ENCODE data around the gene PTPN2.

GRCh38 chr18:12863687-12864216, 20.3 kb downstream of the PTPN2 start:
- TF ChIP-seq SUZ12 (IDR thresholded peaks at IDR 0.05; ENCODE audit: extremely low read depth, insufficient read depth, insufficient read length), result no peak
- TF ChIP-seq ZNF274 (IDR thresholded peaks at IDR 0.05; ENCODE audit: low read depth, low read length), result no peak
- no peak for TF ChIP-seq YY1 (IDR thresholded peaks at IDR 0.05; ENCODE audit: insufficient read depth, insufficient read length)
